Measurements from ENCODE around the gene ZNF101. TPM values are rescaled to one million over a fixed set of nuclear protein-coding genes. Genes with fewer than 3 reads are reported as not detected.

The ZNF101 gene
- total RNA-seq, 2 donors from 2014 or later = 5.3 to 6.7 TPM

- H3K36me3 ChIP-seq (replicated peaks in 1 of 2; ENCODE audit: insufficient read depth in 1 of 2, low read depth in 2 of 2) = peaks cover 11 to 26% of the 10 kb centered on the region in 2 donors
- intact Hi-C loops (cut with DNase I) = loop anchor here (5.0 kb wide), 1 partner anchor 118 kb away; the partner anchor contains the start of gene YJEFN3
- ATAC-seq (no peak), DNase-seq (no peak)
- TF ChIP-seq POLR2A (IDR thresholded peaks at IDR 0.05) = no peak
- no peaks in the 10 kb centered on the region for H3K27me3 ChIP-seq
- H3K4me3 ChIP-seq = no peak overlapping the region
- WGBS, 2 donors = 92% methylated on average over 11 of the region's 17 CpGs; no CpG with 5 or more reads in 1 of the 2 donors
- H3K9me3 ChIP-seq = no peaks in the 10 kb centered on the region
- H3K27ac ChIP-seq = no peak overlapping the region
- peaks cover 14% of the 10 kb centered on the region for H3K4me1 ChIP-seq
These were observed 23.3 kb upstream of the ZNF101 start for GRCh38 chr19:19645233-19645870.

GRCh38 chr19:19647037-19647835 is 21.4 kb upstream of the ZNF101 start:
- Histone ChIP-seq H3K27me3 (no peaks in the 10 kb centered on the region), H3K4me1 (peaks cover 14% of the 10 kb centered on the region), H3K4me3 (no peak overlapping the region), H3K36me3 (replicated peaks in 1 of 2; ENCODE audit: insufficient read depth in 1 of 2, low read depth in 2 of 2) (peaks cover 11 to 34% of the 10 kb centered on the region in 2 donors), H3K9me3 (no peaks in the 10 kb centered on the region), H3K27ac (no peak overlapping the region)
- no peak for DNase-seq
- TF ChIP-seq CTCF (IDR thresholded peaks at IDR 0.05) (no peak), POLR2A (IDR thresholded peaks at IDR 0.05) (no peak)
- WGBS, 2 donors = 90 to 93% methylated on average over 5 to 25 of the region's 29 CpGs
- ATAC-seq = no peak
- intact Hi-C loops (cut with DNase I) = loop anchor here (5.0 kb wide), 1 partner anchor 120 kb away; the partner anchor contains the start of gene YJEFN3

GRCh38 chr19:19649155-19649554 is 19.5 kb upstream of the ZNF101 start:
- peaks cover 24 to 52% of the 10 kb centered on the region in 2 donors for H3K36me3 ChIP-seq (replicated peaks in 1 of 2; ENCODE audit: insufficient read depth in 1 of 2, low read depth in 2 of 2)
- TF ChIP-seq CTCF (IDR thresholded peaks at IDR 0.05) = no peak
- no peak for TF ChIP-seq POLR2A (IDR thresholded peaks at IDR 0.05)
- intact Hi-C loops (cut with DNase I) = loop anchor here (5.0 kb wide), 1 partner anchor 122 kb away; the partner anchor contains the start of gene YJEFN3

GRCh38 chr19:19649580-19649995 is 19.1 kb upstream of the ZNF101 start:
- Histone ChIP-seq H3K4me1 (no peaks in the 10 kb centered on the region), H3K27me3 (no peaks in the 10 kb centered on the region), H3K27ac (no peak overlapping the region), H3K4me3 (no peak overlapping the region), H3K36me3 (replicated peaks in 1 of 2; ENCODE audit: insufficient read depth in 1 of 2, low read depth in 2 of 2) (peaks cover 29 to 55% of the 10 kb centered on the region in 2 donors), H3K9me3 (no peaks in the 10 kb centered on the region)
- DNase-seq = no peak
- no peak for ATAC-seq
- intact Hi-C loops (cut with DNase I) = loop anchor here (5.0 kb wide), 1 partner anchor 122 kb away; the partner anchor contains the start of gene YJEFN3
- TF ChIP-seq CTCF (IDR thresholded peaks at IDR 0.05) (no peak), POLR2A (IDR thresholded peaks at IDR 0.05) (no peak)
- 93 to 100% methylated on average over 3 to 21 of the region's 22 CpGs for WGBS, 2 donors

More at GRCh38 chr19:19649155-19649554, 19.5 kb upstream of the ZNF101 start:
- Histone ChIP-seq H3K27ac (no peak overlapping the region), H3K4me1 (peaks cover under 1% of the 10 kb centered on the region), H3K9me3 (no peaks in the 10 kb centered on the region), H3K4me3 (no peak overlapping the region), H3K27me3 (no peaks in the 10 kb centered on the region)
- no peak for DNase-seq
- WGBS, 2 donors = 88 to 91% methylated on average over 6 of the region's 6 CpGs
- ATAC-seq = no peak

- ATAC-seq (no peak), DNase-seq (no peak)
- Histone ChIP-seq H3K27ac (no peak overlapping the region), H3K9me3 (no peaks in the 10 kb centered on the region), H3K4me1 (no peaks in the 10 kb centered on the region), H3K36me3 (replicated peaks in 1 of 2; ENCODE audit: insufficient read depth in 1 of 2, low read depth in 2 of 2) (peaks cover 36 to 63% of the 10 kb centered on the region in 2 donors), H3K4me3 (no peak overlapping the region), H3K27me3 (no peaks in the 10 kb centered on the region)
- WGBS, 2 donors = 91 to 98% methylated on average over 5 to 9 of the region's 9 CpGs
- TF ChIP-seq CTCF (IDR thresholded peaks at IDR 0.05) (no peak), POLR2A (IDR thresholded peaks at IDR 0.05) (no peak)
- intact Hi-C loops (cut with DNase I) = no loop called here
These were observed 18.3 kb upstream of the ZNF101 start for GRCh38 chr19:19650331-19650730.
